Mesodermal cell (in vitro differentiated cells): ENCODE measurements around the gene FBXW7.

Experiments
- H3K27ac ChIP-seq: 2 replicates; pipeline ENCODE4 v1.7.0; 2013; ENCODE audit warnings: mild to moderate bottlenecking, low read depth, low read length, moderate library complexity; ENCODE audit not compliant: severe bottlenecking
- H3K36me3 ChIP-seq: 2 replicates; pipeline ENCODE4 v1.7.1; 2013; ENCODE audit warnings: mild to moderate bottlenecking, low read length, moderate library complexity; ENCODE audit not compliant: control insufficient read depth, insufficient read depth
- H3K4me1 ChIP-seq: one replicate; pipeline ENCODE4 v1.7.1; 2013; ENCODE audit warnings: mild to moderate bottlenecking, low read length; ENCODE audit not compliant: insufficient read depth, control insufficient read depth, poor library complexity, severe bottlenecking
- H3K4me3 ChIP-seq: 2 replicates; pipeline ENCODE4 v1.7.0; 2013; ENCODE audit warnings: low read length, control low read depth, mild to moderate bottlenecking; ENCODE audit not compliant: insufficient read depth, poor library complexity, severe bottlenecking; ENCODE audit errors: extremely low read depth
- H3K9me3 ChIP-seq: 2 replicates; pipeline ENCODE4 v1.7.1; 2013; ENCODE audit warnings: mild to moderate bottlenecking, low read length, moderate library complexity; ENCODE audit not compliant: control insufficient read depth
- WGBS, 2 experiments: methylation state at CpG; one replicate each; pipeline ENCODE4 v1.1.5; 2013; ENCODE audit warnings: missing lambda C conversion rate in 2 of 2; ENCODE audit not compliant: insufficient coverage in 2 of 2; 5-methylcytosine and 5-hydroxymethylcytosine counted together

FBXW7 gene

GRCh38 chr4:152488246-152488645 is 47.6 kb downstream of the FBXW7 start:
- WGBS, 2 experiments, result 93% methylated on average over 4 of the region's 4 CpGs
- H3K27ac ChIP-seq, result no peak overlapping the region

GRCh38 chr4:152486429-152487389 is 49.2 kb downstream of the FBXW7 start:
- Histone ChIP-seq H3K27ac (no peak overlapping the region), H3K36me3 (no peaks in the 10 kb centered on the region), H3K9me3 (no peaks in the 10 kb centered on the region), H3K4me3 (no peak overlapping the region), H3K4me1 (no peaks in the 10 kb centered on the region)
- 100% methylated on average over 2 of the region's 7 CpGs; no CpG with 5 or more reads in 1 of the 2 experiments for whole genome bisulfite sequencing, 2 experiments

More at GRCh38 chr4:152488246-152488645, 47.6 kb downstream of the FBXW7 start:
- H3K9me3 ChIP-seq, result no peaks in the 10 kb centered on the region
- no peaks in the 10 kb centered on the region for H3K4me1 ChIP-seq
- H3K4me3 ChIP-seq, result no peak overlapping the region
- H3K36me3 ChIP-seq, result no peaks in the 10 kb centered on the region

GRCh38 chr4:152485726-152486276 is 50.1 kb downstream of the FBXW7 start:
- Histone ChIP-seq H3K4me1 (no peaks in the 10 kb centered on the region), H3K36me3 (no peaks in the 10 kb centered on the region), H3K9me3 (no peaks in the 10 kb centered on the region), H3K4me3 (no peak overlapping the region), H3K27ac (no peak overlapping the region)
- 94 to 100% methylated on average over 2 of the region's 6 CpGs for WGBS, 2 experiments

- no peaks in the 10 kb centered on the region for H3K9me3 ChIP-seq
- H3K27ac ChIP-seq, result no peak overlapping the region
- H3K4me3 ChIP-seq, result no peak overlapping the region
- no peaks in the 10 kb centered on the region for H3K36me3 ChIP-seq
- no peaks in the 10 kb centered on the region for H3K4me1 ChIP-seq
- WGBS, 2 experiments, result 63% methylated on average over 2 of the region's 2 CpGs; no CpG with 5 or more reads in 1 of the 2 experiments
These were observed 53.7 kb downstream of the FBXW7 start for GRCh38 chr4:152482211-152482610.

GRCh38 chr4:152480901-152481300 is 55.0 kb downstream of the FBXW7 start:
- 94 to 100% methylated on average over 2 of the region's 2 CpGs for WGBS, 2 experiments
- H3K4me1 ChIP-seq, result no peaks in the 10 kb centered on the region
- H3K36me3 ChIP-seq, result no peaks in the 10 kb centered on the region
- no peaks in the 10 kb centered on the region for H3K9me3 ChIP-seq
- no peak overlapping the region for H3K27ac ChIP-seq
- H3K4me3 ChIP-seq, result no peak overlapping the region

- H3K27ac ChIP-seq, result no peak overlapping the region
- H3K9me3 ChIP-seq, result no peaks in the 10 kb centered on the region
These were observed 55.6 kb downstream of the FBXW7 start for GRCh38 chr4:152480326-152480725.

GRCh38 chr4:152479428-152480026 is 56.4 kb downstream of the FBXW7 start:
- Histone ChIP-seq H3K36me3 (no peaks in the 10 kb centered on the region), H3K9me3 (no peaks in the 10 kb centered on the region), H3K4me1 (no peaks in the 10 kb centered on the region), H3K27ac (no peak overlapping the region), H3K4me3 (no peak overlapping the region)
- WGBS, 2 experiments, result 95 to 100% methylated on average over 4 to 5 of the region's 5 CpGs

More at GRCh38 chr4:152480326-152480725, 55.6 kb downstream of the FBXW7 start:
- no peaks in the 10 kb centered on the region for H3K4me1 ChIP-seq
- H3K4me3 ChIP-seq, result no peak overlapping the region
- no peaks in the 10 kb centered on the region for H3K36me3 ChIP-seq

GRCh38 chr4:152478461-152479237 is 57.2 kb downstream of the FBXW7 start:
- H3K4me1 ChIP-seq, result no peaks in the 10 kb centered on the region
- WGBS, 2 experiments, result 100% methylated on average over 2 of the region's 3 CpGs; no CpG with 5 or more reads in 1 of the 2 experiments
- no peaks in the 10 kb centered on the region for H3K36me3 ChIP-seq
- H3K4me3 ChIP-seq, result no peak overlapping the region
- H3K27ac ChIP-seq, result no peak overlapping the region
- no peaks in the 10 kb centered on the region for H3K9me3 ChIP-seq

- H3K4me1 ChIP-seq, result no peaks in the 10 kb centered on the region
- H3K27ac ChIP-seq, result no peak overlapping the region
- H3K4me3 ChIP-seq, result no peak overlapping the region
- H3K9me3 ChIP-seq, result no peaks in the 10 kb centered on the region
- no peaks in the 10 kb centered on the region for H3K36me3 ChIP-seq
- 100% methylated on average over 1 of the region's 2 CpGs for WGBS, 2 experiments
These were observed 59.1 kb downstream of the FBXW7 start for GRCh38 chr4:152476796-152477195.

- H3K36me3 ChIP-seq, result no peaks in the 10 kb centered on the region
- 83 to 92% methylated on average over 2 of the region's 3 CpGs for WGBS, 2 experiments
- H3K4me3 ChIP-seq, result no peak overlapping the region
- no peaks in the 10 kb centered on the region for H3K4me1 ChIP-seq
- no peaks in the 10 kb centered on the region for H3K9me3 ChIP-seq
- H3K27ac ChIP-seq, result no peak overlapping the region
These were observed 64.6 kb downstream of the FBXW7 start for GRCh38 chr4:152471251-152471792.
